Measurements from ENCODE around the gene TMEM87A. TPM values are rescaled to one million over a fixed set of nuclear protein-coding genes. Genes with fewer than 3 reads are reported as not detected.

Gene TMEM87A
- total and polyA plus RNA-seq, 3 donors from 2014 or later: 64.2 to 92.9 (median 79.5) TPM

GRCh38 chr15:42207674-42208579 lies 65.3 kb downstream of the TMEM87A start, which contains the start of gene VPS39:
TSS of gene VPS39 (minus strand) at chr15:42208304. CDS start at chr15:42208153, 151 bp downstream.
- no peaks in the 10 kb centered on the region for H3K9me3 ChIP-seq
- DNase-seq: peak; percentile 93
- no peaks in the 10 kb centered on the region for H3K36me3 ChIP-seq (ENCODE audit: low read depth, missing control alignments)
- H3K4me1 ChIP-seq: peaks cover 8% of the 10 kb centered on the region
- TF ChIP-seq CTCF (IDR thresholded peaks at IDR 0.05) (no peak), POLR2A (IDR thresholded peaks at IDR 0.05) (peak; percentile 20)
- 1% methylated on average over 41 to 45 of the region's 45 CpGs for WGBS, 2 donors
- peak within 1 kb of the TSS; percentile 72 to 73 for H3K4me3 ChIP-seq
- no peaks in the 10 kb centered on the region for H3K27me3 ChIP-seq
- intact Hi-C loops (cut with DNase I; ENCODE audit: low total_unique reads): no loop called here
- H3K27ac ChIP-seq: peak within 1 kb of the TSS; percentile 21 to 46

GRCh38 chr15:42206406-42206805 lies 66.8 kb downstream of the TMEM87A start:
- Histone ChIP-seq H3K4me3 (no peak overlapping the region), H3K4me1 (peaks cover 8% of the 10 kb centered on the region), H3K36me3 (ENCODE audit: low read depth, missing control alignments) (no peaks in the 10 kb centered on the region), H3K27me3 (no peaks in the 10 kb centered on the region), H3K27ac (no peak overlapping the region), H3K9me3 (no peaks in the 10 kb centered on the region)
- WGBS, 2 donors: 73% methylated on average over 4 of the region's 4 CpGs
- TF ChIP-seq POLR2A (IDR thresholded peaks at IDR 0.05) (no peak), CTCF (IDR thresholded peaks at IDR 0.05) (no peak)
- DNase-seq: no peak
- intact Hi-C loops (cut with DNase I; ENCODE audit: low total_unique reads): no loop called here

- H3K9me3 ChIP-seq: no peaks in the 10 kb centered on the region
- 90 to 100% methylated on average over 3 of the region's 3 CpGs for WGBS, 2 donors
- intact Hi-C loops (cut with DNase I; ENCODE audit: low total_unique reads): no loop called here
- TF ChIP-seq CTCF (IDR thresholded peaks at IDR 0.05): no peak
- TF ChIP-seq POLR2A (IDR thresholded peaks at IDR 0.05): no peak
- H3K36me3 ChIP-seq (ENCODE audit: low read depth, missing control alignments): no peaks in the 10 kb centered on the region
- H3K4me3 ChIP-seq: no peak overlapping the region
- no peaks in the 10 kb centered on the region for H3K27me3 ChIP-seq
- no peak overlapping the region for H3K27ac ChIP-seq
- no peak for DNase-seq
- peaks cover 8% of the 10 kb centered on the region for H3K4me1 ChIP-seq
These were observed 69.3 kb downstream of the TMEM87A start for GRCh38 chr15:42203891-42204290.

GRCh38 chr15:42202653-42203052 lies 70.6 kb downstream of the TMEM87A start:
- Histone ChIP-seq H3K9me3 (no peaks in the 10 kb centered on the region), H3K4me3 (no peak overlapping the region), H3K4me1 (peaks cover 8% of the 10 kb centered on the region), H3K27ac (no peak overlapping the region), H3K27me3 (no peaks in the 10 kb centered on the region), H3K36me3 (ENCODE audit: low read depth, missing control alignments) (no peaks in the 10 kb centered on the region)
- intact Hi-C loops (cut with DNase I; ENCODE audit: low total_unique reads): no loop called here
- WGBS, 2 donors: 55 to 73% methylated on average over 2 of the region's 2 CpGs
- TF ChIP-seq POLR2A (IDR thresholded peaks at IDR 0.05) (no peak), CTCF (IDR thresholded peaks at IDR 0.05) (no peak)
- DNase-seq: no peak
